ENCODE measurements around the gene UBE2C. TPM values are rescaled to one million over a fixed set of nuclear protein-coding genes. Genes with fewer than 3 reads are reported as not detected.

Gene UBE2C
- total RNA-seq, 1 donor from 2014 or later, result 202 TPM

GRCh38 chr20:45853484-45853883 is 41.0 kb downstream of the UBE2C start:
- no peak for DNase-seq (ENCODE audit: low read depth, low spot score)
- Mint-ChIP-seq H3K27me3 (ENCODE audit: low read depth) (no peaks in the 10 kb centered on the region), H3K9me3 (no peaks in the 10 kb centered on the region), H3K4me3 (peak overlapping the region; percentile 47), H3K4me1 (peaks cover 18% of the 10 kb centered on the region), H3K36me3 (ENCODE audit: low read depth) (no peaks in the 10 kb centered on the region), H3K27ac (ENCODE audit: unreplicated experiment) (no peak overlapping the region)
- TF ChIP-seq CTCF (conservative IDR thresholded peaks at IDR 0.05), result no peak

GRCh38 chr20:45857114-45857881 is 44.9 kb downstream of the UBE2C start, which contains the start of the genes ACOT8 and ZSWIM3:
Gene ACOT8 (minus strand): TSS chr20:45857392. CDS start chr20:45857315, 77 bp downstream.
Gene ZSWIM3 (plus strand): TSS chr20:45857614. CDS start chr20:45857826, 212 bp downstream.
- peaks cover 25% of the 10 kb centered on the region for H3K4me1 Mint-ChIP-seq
- H3K9me3 Mint-ChIP-seq, result no peaks in the 10 kb centered on the region
- peak within 1 kb of the TSS; percentile 91 for H3K4me3 Mint-ChIP-seq
- no peaks in the 10 kb centered on the region for H3K36me3 Mint-ChIP-seq (ENCODE audit: low read depth)
- DNase-seq (ENCODE audit: low read depth, low spot score), result peak; percentile 97
- no peaks in the 10 kb centered on the region for H3K27me3 Mint-ChIP-seq (ENCODE audit: low read depth)
- TF ChIP-seq CTCF (conservative IDR thresholded peaks at IDR 0.05), result no peak
- H3K27ac Mint-ChIP-seq (ENCODE audit: unreplicated experiment), result peak within 1 kb of the TSS; percentile 70

GRCh38 chr20:45857882-45858216 is 45.4 kb downstream of the UBE2C start:
- Mint-ChIP-seq H3K4me3 (peak overlapping the region; percentile 91), H3K4me1 (peaks cover 25% of the 10 kb centered on the region), H3K36me3 (ENCODE audit: low read depth) (no peaks in the 10 kb centered on the region), H3K27ac (ENCODE audit: unreplicated experiment) (peak overlapping the region; percentile 70), H3K9me3 (no peaks in the 10 kb centered on the region), H3K27me3 (ENCODE audit: low read depth) (no peaks in the 10 kb centered on the region)
- TF ChIP-seq CTCF (conservative IDR thresholded peaks at IDR 0.05), result no peak
- DNase-seq (ENCODE audit: low read depth, low spot score), result no peak

GRCh38 chr20:45859916-45860315 is 47.5 kb downstream of the UBE2C start:
- Mint-ChIP-seq H3K36me3 (ENCODE audit: low read depth) (no peaks in the 10 kb centered on the region), H3K27me3 (ENCODE audit: low read depth) (no peaks in the 10 kb centered on the region), H3K4me1 (peaks cover 25% of the 10 kb centered on the region), H3K4me3 (no peak overlapping the region), H3K9me3 (no peaks in the 10 kb centered on the region), H3K27ac (ENCODE audit: unreplicated experiment) (no peak overlapping the region)
- TF ChIP-seq CTCF (conservative IDR thresholded peaks at IDR 0.05), result no peak
- no peak for DNase-seq (ENCODE audit: low read depth, low spot score)

- H3K27me3 Mint-ChIP-seq (ENCODE audit: low read depth), result no peaks in the 10 kb centered on the region
- H3K4me3 Mint-ChIP-seq, result no peak overlapping the region
Measured at GRCh38 chr20:45860560-45861220, 48.2 kb downstream of the UBE2C start.

More at GRCh38 chr20:45860560-45861220, 48.2 kb downstream of the UBE2C start:
- no peaks in the 10 kb centered on the region for H3K9me3 Mint-ChIP-seq
- H3K4me1 Mint-ChIP-seq, result peaks cover 25% of the 10 kb centered on the region
- no peak for DNase-seq (ENCODE audit: low read depth, low spot score)
- no peak for TF ChIP-seq CTCF (conservative IDR thresholded peaks at IDR 0.05)
- no peaks in the 10 kb centered on the region for H3K36me3 Mint-ChIP-seq (ENCODE audit: low read depth)
- peak overlapping the region; percentile 36 for H3K27ac Mint-ChIP-seq (ENCODE audit: unreplicated experiment)
